Measurements from ENCODE around the gene GCGR. TPM values are rescaled to one million over a fixed set of nuclear protein-coding genes. Genes with fewer than 3 reads are reported as not detected.

GCGR gene
- total RNA-seq, 1 experiment from 2014 or later: not detected

DNA sequence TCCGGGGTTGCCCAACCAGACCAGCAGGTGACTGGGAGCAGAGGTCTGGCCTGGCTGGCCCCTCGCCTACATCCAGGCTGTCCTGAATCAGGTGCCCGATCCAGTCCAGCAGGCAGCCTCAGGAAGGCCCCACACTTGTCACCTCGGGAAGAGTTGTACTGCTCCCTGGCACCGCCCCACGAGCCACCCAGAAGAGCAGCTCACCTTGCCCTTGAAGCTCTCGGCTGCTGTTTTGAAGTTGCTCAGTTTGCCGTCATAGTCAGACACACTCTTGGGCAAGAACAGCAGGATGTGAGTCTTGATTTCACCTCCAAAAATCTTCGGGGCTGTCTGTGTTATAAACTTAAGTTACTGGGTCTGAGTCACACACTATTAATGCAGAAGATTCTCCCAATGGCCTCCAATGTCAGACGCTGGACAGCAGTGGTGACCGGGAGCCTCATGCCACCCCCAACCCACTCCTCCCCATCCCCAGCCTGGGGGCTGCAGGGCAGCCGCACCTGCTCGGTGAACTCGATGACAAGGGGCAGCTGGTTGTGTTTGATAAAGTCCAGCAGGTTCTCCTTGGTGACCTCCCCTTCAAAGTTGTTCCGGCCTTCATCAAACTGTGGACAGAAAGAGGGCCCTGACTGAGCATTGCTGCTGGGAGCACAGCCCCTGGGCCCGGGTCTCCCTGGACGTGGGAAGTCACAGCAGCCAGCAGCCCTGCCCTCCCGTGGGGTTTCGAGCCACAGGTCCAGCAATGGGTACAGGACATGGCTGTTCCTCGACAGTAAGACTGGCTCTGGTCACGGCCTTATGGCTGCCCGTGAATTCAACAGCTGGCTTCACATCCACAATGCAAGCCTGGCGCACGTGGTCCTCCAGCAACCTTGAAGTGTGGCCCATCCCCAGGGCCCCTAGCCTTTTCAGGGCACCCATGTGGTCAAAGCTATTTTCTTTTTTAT lies 43.1 kb downstream of the GCGR start:
- DNase-seq (ENCODE audit: low spot score): no peak

DNA sequence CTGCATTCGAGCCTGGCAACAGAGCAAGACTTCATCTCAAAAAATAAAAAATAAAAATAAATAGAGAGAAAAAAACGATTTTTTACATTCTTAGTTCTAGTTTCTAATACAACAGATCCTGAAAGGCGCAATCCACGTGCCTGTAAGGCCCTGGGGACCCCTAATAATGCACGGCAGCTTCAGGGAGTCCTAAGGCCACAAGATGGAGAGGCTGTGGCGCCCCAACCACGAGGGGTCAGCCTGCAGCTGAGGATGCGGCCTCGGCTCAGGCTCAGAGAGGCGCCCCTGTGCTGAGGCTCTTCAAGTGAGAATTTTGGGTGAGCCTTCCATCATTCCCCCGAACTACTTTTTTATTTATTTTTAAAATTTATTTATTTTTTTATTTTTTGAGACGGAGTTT lies 45.5 kb downstream of the GCGR start:
- no peak for DNase-seq (ENCODE audit: low spot score)

DNA sequence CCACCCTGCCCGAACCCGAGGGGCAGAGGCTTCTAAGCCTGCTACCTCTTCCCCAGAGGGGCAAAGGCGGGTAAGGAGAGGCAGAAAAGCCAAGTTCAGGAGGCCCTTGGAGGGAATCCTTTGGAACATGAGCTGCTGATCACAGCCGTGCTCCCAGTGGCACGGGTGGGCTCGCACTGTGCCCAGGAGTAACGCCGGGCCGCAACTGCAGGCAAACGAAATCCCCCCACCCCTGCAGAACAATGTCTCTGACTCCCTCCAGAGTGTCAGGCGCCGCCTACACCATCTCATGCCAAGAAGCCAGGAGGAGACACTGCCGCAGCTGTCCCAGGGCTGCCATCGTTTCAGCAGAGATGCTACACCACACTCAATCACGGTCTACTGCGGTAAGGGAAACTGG lies 47.5 kb downstream of the GCGR start:
- no peak for DNase-seq (ENCODE audit: low spot score)

DNA sequence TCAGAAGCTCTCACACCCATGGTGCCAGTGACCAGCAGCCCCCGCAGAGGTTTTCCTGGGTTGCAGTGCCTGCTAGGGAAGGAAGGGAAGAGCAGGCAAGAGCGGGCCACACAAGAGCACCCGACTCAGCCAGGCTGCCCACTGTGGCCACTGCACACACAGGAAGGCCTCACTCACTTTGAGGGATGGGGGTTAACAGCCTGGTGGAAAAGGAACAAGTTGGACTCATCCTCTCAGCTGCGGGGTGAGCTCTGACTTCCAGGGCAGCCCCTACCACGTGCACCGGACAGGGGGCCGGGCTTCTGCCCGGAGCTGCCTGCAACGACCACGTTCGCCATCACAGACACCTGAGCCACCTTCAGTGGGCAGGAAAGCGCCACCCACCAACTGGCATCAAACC lies 48.3 kb downstream of the GCGR start:
- no peak for DNase-seq (ENCODE audit: low spot score)

DNA sequence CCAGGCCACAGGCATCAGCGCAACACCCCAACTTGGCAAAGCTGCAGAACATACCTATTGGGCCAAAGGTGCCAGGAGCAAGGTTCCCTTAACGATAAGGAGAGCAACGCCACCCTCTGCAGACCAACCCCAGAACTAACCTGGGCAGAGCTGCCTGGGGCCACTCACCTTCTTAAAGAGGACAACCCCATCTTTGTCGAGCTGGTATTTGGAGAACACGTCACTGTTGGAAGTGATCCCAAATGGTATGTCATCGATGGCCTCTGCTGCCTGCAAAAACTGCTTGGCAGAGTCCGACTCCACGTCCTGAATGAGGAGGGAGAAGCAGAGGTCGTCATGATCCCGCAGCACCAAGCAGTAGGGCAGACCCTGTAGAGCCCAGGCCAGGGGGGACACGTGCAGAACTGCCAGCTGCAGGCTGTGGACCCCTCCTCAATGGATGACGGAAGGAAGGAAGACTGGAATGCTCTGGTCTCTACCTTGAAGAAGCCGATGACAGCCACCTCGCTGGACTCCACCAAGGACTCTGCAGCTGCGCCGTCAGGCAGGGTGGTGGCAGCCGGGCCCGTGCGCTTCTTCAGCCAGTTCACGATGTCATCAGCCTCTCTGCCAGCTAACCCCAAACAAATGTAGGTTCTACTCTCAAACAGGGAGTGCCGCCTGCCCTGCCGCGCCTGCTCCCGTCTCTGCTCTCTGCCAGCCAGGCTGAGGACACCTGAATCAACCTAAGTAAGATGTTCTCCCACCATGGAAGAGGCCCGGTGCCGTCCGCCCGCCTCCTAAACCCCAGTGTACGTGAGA lies 51.2 kb downstream of the GCGR start:
- DNase-seq (ENCODE audit: low spot score): no peak

DNA sequence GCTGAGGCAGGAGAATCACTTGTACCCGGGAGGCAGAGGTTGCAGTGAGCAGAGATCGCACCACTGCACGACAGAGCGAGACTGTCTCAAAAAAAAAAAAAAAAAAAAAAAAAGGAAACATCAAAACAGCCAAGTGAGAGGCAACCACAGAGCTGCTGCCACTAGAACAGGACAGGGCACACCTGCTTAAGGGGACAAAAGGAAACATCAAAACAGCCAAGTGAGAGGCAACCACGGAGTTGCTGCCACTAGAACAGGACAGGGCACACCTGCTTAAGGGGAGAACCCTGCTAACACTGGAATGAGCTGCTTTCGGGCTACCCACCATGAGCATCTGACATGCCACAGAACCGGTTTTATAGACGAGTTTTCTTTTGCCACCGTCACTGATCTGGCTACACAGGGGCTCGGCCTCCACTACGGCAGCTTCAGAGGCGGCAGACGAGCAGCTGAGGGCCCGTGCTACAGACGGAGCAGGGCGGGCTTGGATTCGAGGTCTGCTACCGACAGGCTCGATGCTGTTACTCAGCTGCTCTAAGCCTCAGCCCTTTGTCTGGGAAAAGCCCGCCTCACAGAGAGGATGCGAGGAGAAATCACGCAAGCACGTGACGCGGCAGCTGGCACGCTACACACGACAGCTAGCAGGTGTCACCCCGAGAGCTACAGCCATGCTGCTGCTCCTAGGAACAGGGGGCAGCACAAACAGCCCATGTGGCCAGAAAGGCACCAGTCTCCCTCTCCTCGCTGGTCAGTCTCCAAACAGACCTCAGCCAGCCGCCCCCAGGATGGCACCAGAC lies 54.4 kb downstream of the GCGR start:
- DNase-seq (ENCODE audit: low spot score): no peak

DNA sequence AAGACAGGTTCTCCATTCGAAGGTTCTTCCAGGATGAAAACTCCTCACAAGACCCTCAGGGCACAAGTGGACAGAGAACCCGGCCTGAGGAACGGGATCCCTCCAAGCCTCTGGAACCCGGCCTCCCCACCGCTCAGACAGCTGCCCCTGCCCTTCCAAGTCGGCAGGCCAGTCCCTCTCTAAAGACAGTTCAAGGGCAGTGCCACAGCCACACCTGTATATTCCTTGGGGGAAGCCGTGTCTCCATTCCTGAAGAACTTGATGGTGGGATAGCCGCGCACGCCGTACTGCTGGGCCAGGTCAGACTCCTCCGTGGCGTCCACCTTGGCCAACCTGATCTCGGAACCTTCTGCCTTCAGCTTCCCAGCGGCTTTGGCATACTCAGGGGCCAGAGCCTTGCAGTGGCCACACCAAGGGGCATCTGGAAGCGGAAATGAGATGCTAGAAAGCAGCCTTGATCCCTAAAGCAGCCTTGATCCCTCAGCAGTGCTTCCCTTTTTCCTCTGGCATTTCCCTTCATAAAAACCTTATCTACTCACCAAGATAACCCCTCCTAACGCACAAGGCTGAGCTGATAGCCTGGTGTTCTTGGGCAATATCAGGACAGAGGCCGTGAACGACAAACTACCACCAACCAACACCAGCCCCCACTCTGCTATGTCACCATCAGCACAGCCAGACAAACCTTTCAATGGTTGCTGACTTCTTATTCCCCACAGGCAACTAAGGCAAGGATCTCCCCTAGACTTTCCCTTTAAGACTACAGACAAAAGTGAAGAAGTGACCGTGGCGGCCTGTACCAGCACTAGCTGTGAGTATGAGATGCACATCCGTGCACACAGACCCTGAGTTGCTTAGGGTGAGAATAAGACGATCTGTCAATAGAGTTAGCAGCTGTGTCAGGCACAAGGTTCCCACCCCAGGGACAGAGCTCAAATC lies 55.3 kb downstream of the GCGR start:
- DNase-seq (ENCODE audit: low spot score): no peak

DNA sequence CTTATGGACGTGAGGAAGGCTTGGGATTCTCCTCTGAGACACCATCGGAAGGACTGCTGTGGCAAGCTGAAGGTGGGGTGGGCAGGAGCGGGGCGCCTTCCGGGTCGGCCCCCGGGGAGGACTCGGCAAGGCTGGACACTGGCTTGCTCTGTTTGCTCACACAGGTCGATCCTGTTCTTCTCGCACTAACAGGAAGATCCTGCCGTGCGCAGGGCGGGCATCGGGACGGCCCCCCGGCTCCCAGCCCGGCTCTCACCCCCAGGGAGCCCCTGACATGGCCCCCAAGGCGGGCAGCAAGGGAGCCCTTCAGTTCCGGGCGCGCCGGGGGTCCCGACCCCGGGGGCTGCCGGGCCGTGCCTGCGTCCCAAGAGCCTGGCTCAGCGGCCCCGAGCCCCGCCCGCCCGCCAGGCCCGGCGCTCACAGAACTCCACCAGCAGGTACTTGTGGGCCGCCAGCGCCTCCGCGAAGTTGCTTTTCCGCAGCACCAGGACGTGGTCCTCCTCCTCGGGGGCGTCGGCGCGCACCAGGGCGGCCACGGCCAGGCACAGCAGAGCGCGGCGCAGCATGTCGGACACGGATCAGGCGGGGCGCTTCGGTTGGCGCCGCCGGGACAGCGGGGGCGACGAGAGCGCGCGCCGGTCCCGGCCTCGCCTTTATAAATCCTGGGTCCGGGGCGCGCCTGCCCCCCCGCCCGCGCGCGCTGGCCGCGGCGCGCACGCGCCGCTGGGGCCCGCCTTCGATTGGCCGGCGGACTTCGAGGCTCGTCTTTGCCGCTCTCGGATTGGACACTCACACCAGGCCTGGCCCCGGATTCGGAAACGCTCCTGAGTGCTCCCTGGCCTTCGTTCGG lies 56.2 kb downstream of the GCGR start, which contains the start of gene P4HB:
Gene P4HB, minus strand, starts transcription at position 630 of the 850 bp plus-strand sequence. Its CDS starts 64 bp downstream, at position 566.
- no peak for DNase-seq (ENCODE audit: low spot score)

DNA sequence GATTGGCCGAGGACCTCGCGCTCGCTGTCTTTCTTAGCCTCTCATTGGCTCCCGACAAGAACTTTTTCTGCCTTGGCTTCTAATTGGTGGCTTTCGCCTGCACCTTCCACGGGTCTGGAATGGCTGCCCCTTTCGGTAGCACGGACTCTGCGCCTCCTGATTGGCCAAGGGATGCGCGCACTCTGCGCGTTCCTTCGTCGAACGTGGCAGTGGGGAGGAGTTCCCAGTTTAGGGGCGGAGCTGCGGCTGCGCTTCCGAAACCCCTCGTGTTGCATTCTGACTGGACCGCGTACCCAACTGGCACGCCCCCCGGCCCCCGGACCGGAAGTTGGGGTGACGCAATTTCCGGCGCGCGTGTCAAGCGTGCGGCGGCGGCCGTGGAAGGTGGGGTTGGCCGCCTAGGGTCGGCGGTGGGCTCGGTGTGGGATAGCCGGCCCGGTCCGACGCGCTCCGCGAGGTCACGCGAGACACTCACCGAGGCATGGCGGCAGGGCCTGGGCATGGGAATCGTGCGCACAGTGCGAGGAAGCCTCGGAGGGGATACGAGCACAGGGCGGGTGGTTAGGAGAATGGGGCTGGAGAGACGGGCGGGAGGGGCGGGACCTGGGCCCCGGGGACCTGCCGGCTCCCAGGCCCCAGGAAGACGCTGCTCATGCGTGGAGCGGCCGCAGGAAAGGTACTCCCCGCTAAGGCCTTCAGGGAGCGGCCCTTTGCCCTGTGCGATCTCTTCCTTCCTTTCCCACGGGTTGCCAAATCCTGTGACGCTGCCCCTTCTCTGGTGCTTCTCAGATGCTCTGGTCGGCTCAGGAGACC lies 57.0 kb downstream of the GCGR start:
- peak; percentile 100 for DNase-seq (ENCODE audit: low spot score)

DNA sequence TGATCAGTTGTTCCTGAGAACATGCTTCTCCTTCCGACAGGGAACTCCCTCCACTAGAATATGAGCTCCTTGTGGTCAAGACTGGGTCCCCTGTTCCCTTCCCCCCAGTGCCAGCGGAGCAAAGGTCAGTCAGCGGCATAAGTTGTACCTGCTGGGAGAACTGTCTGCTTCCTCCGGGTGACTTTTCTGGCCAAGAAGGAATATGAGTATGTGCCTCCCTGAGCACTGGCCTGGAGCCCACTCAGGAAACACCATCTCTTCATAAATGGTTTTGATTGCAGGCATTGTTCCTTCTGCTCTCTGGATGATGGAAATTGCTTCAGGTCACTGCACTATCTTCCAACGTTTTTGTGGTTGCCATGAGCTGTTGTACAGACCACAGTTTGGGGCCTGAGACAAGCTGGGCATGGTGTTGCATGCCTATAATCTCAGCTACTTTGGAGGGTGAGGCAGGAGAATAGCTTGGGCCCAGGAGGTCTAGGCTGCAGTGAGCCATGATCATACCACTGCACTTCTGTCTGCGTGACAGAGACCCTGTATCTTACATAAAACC lies 59.2 kb downstream of the GCGR start:
- DNase-seq (ENCODE audit: low spot score): no peak

Other genes starting within 250 kb of the GCGR start
- 89.3 and 93.9 TPM in 2 replicates for gene NPLOC4, start 167.0 kb upstream of the GCGR start, total RNA-seq (2014; rRNA removed; shearing (Covaris generic))
- gene TSPAN10, start 167.0 kb upstream of the GCGR start, total RNA-seq (2014; rRNA removed; shearing (Covaris generic)): 5.7 and 6.8 TPM in 2 replicates
- gene PDE6G, start 147.6 kb upstream of the GCGR start, total RNA-seq (2014; rRNA removed; shearing (Covaris generic)): 1.1 and 2.0 TPM in 2 replicates
- gene OXLD1, start 137.5 kb upstream of the GCGR start, total RNA-seq (2014; rRNA removed; shearing (Covaris generic)): 42.0 and 58.8 TPM in 2 replicates
- 18.5 and 21.7 TPM in 2 replicates for gene CCDC137, start 137.4 kb upstream of the GCGR start, total RNA-seq (2014; rRNA removed; shearing (Covaris generic))
- gene ARL16, start 120.4 kb upstream of the GCGR start, total RNA-seq (2014; rRNA removed; shearing (Covaris generic)): 41.0 and 45.6 TPM in 2 replicates
- gene HGS, start 120.1 kb upstream of the GCGR start, total RNA-seq (2014; rRNA removed; shearing (Covaris generic)): 144 and 199 TPM in 2 replicates
- 32.3 and 37.0 TPM in 2 replicates for gene MRPL12, start 100.8 kb upstream of the GCGR start, total RNA-seq (2014; rRNA removed; shearing (Covaris generic))
- 81.5 and 101 TPM in 2 replicates for gene SLC25A10, start 91.9 kb upstream of the GCGR start, total RNA-seq (2014; rRNA removed; shearing (Covaris generic))
- gene MCRIP1, start 29.1 kb downstream of the GCGR start, total RNA-seq (2014; rRNA removed; shearing (Covaris generic)): 45.8 and 51.4 TPM in 2 replicates
- gene PPP1R27, start 30.9 kb downstream of the GCGR start, total RNA-seq (2014; rRNA removed; shearing (Covaris generic)): not detected in 2 replicates
- 1,091 and 1,235 TPM in 2 replicates for gene P4HB, start 56.4 kb downstream of the GCGR start, total RNA-seq (2014; rRNA removed; shearing (Covaris generic))
- 173 and 183 TPM in 2 replicates for gene ARHGDIA, start 67.2 kb downstream of the GCGR start, total RNA-seq (2014; rRNA removed; shearing (Covaris generic))
- 376 and 393 TPM in 2 replicates for gene ALYREF, start 87.4 kb downstream of the GCGR start, total RNA-seq (2014; rRNA removed; shearing (Covaris generic))
- gene ANAPC11, start 87.6 kb downstream of the GCGR start, total RNA-seq (2014; rRNA removed; shearing (Covaris generic)): 207 and 245 TPM in 2 replicates
- 0.77 and 1.8 TPM in 2 replicates for gene NPB, start 98.1 kb downstream of the GCGR start, total RNA-seq (2014; rRNA removed; shearing (Covaris generic))
- gene PCYT2, start 107.2 kb downstream of the GCGR start, total RNA-seq (2014; rRNA removed; shearing (Covaris generic)): 93.8 and 108 TPM in 2 replicates
- 34.9 and 47.0 TPM in 2 replicates for gene SIRT7, start 114.0 kb downstream of the GCGR start, total RNA-seq (2014; rRNA removed; shearing (Covaris generic))
- 30.1 and 37.6 TPM in 2 replicates for gene MAFG, start 123.6 kb downstream of the GCGR start, total RNA-seq (2014; rRNA removed; shearing (Covaris generic))
- gene PYCR1, start 133.2 kb downstream of the GCGR start, total RNA-seq (2014; rRNA removed; shearing (Covaris generic)): 70.2 and 84.1 TPM in 2 replicates
- not detected in 2 replicates for gene MYADML2, start 143.1 kb downstream of the GCGR start, total RNA-seq (2014; rRNA removed; shearing (Covaris generic))
- gene NOTUM, start 157.0 kb downstream of the GCGR start, total RNA-seq (2014; rRNA removed; shearing (Covaris generic)): 0.14 and 1.9 TPM in 2 replicates
- gene ASPSCR1, start 173.5 kb downstream of the GCGR start, total RNA-seq (2014; rRNA removed; shearing (Covaris generic)): 22.4 and 25.8 TPM in 2 replicates
- 155 and 163 TPM in 2 replicates for gene CENPX, start 218.7 kb downstream of the GCGR start, total RNA-seq (2014; rRNA removed; shearing (Covaris generic))
- 28.0 and 38.0 TPM in 2 replicates for gene LRRC45, start 219.2 kb downstream of the GCGR start, total RNA-seq (2014; rRNA removed; shearing (Covaris generic))
- gene RAC3, start 227.5 kb downstream of the GCGR start, total RNA-seq (2014; rRNA removed; shearing (Covaris generic)): 7.0 TPM in 1 of 2 replicates, not detected in the other
- gene DCXR, start 233.5 kb downstream of the GCGR start, total RNA-seq (2014; rRNA removed; shearing (Covaris generic)): 104 and 113 TPM in 2 replicates
- gene RFNG, start 247.7 kb downstream of the GCGR start, total RNA-seq (2014; rRNA removed; shearing (Covaris generic)): 42.8 and 50.1 TPM in 2 replicates
- 185 and 187 TPM in 2 replicates for gene GPS1, start 247.7 kb downstream of the GCGR start, total RNA-seq (2014; rRNA removed; shearing (Covaris generic))